ENCODE results near the gene ADARB2.
"Not testable (repeated sequence)": the region's sequence is repeated elsewhere in the genome, so short reads cannot be mapped to it uniquely, and the experiment has no call there.

ADARB2 gene

GRCh38 chr10:1327759-1328158 lies 409.6 kb downstream of the ADARB2 start:
- no peak for DNase-seq

DNA sequence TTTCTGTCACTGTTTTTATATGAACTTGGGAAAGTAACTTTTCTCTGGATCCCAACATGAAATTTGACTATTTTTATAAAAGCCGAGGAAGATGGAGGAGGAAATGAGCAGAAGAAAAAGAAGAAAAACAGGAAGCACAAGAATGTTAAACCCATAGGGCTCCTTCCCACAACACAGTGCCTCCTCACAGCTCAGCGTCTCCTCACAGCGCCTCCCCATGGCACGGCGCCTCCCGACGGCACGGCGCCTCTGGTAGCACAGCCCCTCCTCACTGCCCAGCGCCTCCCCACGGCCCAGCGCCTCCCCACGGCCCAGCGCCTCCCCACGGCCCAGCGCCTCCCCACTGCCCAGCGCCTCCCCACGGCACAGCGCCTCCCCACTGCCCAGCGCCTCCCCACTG lies 410.8 kb downstream of the ADARB2 start:
- not testable (repeated sequence) for DNase-seq

- DNase-seq = no peak
Observed at GRCh38 chr10:1324903-1325302, 412.4 kb downstream of the ADARB2 start.

DNA sequence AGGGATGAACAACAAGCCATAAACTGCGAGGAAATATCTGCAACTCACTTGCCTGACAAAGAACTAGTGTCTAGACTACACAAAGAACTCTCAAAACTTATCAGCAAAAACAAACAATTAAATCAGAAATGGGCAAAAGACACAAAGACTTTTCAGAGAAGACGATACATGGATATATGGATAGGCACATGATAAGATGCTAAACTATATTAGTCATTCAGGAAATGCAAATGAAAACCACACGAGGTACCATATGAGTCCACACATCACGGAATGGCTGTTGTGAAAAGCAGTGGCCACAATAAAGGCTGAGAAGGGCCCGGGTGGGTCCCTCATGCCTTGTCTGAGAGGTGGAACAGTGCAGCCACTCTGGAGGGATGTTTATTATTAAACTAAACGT lies 413.4 kb downstream of the ADARB2 start:
- DNase-seq = no peak

- no peak for DNase-seq
Observed at GRCh38 chr10:1320739-1321320, 416.5 kb downstream of the ADARB2 start.

- no peak for DNase-seq
Observed at GRCh38 chr10:1316809-1317143, 420.5 kb downstream of the ADARB2 start.

- DNase-seq = no peak
Observed at GRCh38 chr10:1316121-1316808, 421.1 kb downstream of the ADARB2 start.

DNA sequence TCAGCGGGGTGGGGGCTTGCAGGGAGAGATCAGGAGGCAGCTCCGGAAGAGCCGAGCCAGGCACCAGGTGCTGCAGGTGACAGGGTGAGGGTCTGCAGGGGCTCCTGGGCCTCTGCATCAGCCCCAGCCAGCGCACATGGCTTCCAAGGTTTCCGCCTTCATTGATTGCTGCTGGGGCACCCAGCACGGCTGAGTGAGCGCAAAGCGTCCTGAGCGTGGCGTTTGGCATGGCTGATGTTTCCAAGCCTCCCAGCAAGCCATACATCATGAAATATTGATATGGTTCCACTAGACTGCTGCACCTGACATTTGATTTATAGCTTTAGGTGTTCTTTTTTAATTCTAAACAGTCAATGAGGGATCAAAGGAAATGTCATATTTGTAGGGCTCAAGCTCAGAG lies 422.1 kb downstream of the ADARB2 start:
- no peak for DNase-seq

GRCh38 chr10:1311726-1312125 lies 425.6 kb downstream of the ADARB2 start:
- no peak for DNase-seq

- DNase-seq = no peak
Observed at GRCh38 chr10:1310271-1310789, 427.0 kb downstream of the ADARB2 start.

- no peak for DNase-seq
Observed at GRCh38 chr10:1309617-1310270, 427.6 kb downstream of the ADARB2 start.

DNA sequence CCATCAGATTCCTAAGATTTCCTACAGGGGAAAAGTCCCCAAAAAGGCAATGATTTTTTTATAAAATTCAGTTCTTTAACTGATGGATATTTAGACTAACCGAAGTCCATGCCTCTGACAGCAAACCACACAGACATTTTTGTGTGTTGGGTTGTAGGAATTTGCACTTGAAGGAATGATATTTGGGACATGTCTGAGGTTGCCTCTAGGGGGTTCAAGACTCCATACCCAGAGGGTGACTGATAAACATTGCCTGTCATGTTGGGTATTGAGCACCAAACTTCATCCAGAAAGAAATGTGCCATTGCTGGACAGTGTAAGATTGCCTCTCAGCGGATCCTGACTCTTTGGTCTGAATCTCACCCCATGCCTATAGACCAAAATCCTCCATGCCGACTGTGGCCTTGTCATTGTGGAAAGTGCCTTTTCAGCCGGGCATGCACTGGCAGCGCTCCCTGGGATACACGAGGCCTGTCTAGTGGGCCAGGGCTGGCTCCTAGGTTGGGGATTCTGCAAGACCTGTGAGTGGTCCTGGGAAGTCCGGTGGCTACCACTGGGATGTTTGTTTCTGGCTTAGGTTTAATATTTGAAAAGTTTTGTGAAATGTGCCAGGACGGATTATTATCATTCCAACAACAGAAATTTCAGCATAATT lies 428.2 kb downstream of the ADARB2 start:
- no peak for DNase-seq

DNA sequence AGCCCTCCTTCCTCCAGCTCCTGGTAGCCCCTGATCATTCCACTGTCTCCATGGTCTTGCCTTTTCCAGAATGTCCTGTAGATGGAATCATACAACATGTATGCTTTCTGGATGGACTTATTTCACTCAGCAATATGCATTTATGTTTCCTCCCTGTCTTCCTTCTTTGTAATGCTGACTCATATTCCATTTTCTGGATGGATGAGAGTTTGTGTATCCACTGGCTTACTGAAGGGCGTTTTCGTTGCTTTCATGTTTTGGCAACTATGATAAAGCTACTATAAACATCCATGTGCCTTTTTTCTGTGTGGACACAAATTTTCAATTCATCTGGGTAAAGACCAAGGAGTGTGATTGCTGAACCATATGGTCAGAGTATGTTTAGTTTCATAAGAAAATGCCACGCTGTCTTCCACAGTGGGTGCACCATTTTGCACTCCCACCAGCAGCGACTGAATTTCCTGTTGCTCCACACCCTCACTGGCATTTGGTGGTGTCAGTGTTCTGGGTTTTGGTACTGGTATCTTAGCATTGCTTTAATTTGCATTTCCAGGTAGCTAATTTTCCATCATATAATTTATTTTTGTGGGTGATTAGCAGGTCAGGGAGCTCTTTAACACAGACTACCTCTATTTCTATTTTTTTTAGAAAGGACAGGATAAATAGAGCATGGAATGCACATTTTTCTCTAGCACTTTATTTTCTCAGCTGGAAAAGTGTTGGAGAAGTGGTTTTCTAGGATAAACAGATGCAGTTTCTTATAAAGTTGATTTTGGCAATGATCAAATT lies 429.0 kb downstream of the ADARB2 start:
- DNase-seq = no peak

- no peak for DNase-seq
Observed at GRCh38 chr10:1301143-1301542, 436.2 kb downstream of the ADARB2 start.

GRCh38 chr10:1300218-1300617 lies 437.1 kb downstream of the ADARB2 start:
- DNase-seq = no peak

- no peak for DNase-seq
Observed at GRCh38 chr10:1299041-1299726, 438.1 kb downstream of the ADARB2 start.

DNA sequence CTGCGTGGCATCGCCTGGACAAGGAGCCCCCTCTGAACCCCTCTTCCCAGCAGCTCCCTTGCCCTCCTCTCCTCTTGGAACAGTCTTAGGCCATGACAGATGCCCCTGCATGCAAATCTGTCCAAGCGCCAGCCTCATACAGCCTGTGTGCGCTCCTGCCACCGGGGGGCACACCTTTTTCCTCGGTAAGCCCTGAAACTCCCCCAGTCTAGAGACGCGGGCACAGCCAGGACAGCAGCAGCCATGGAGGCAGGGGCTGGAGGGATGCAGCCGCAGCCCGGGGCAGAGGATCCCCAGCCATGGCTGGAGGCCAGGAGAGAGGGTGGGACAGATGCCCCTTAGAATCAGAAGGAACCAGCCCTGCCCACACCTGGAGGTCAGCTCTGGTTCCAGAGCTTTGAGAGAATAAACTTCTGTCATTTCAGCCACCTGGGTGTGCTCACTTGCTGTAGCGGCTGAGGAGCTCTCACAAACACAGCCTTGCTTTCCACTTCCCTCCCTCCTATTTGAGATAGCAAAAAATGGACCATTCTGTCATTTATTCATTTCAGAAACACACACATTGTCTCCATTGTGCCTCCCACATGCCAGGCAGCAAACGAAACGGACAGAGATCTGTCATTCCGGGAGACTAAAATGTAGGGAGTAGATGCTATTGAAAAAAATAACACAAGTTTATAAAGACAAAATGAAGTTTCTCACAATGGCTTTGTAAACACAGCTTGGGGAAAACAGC lies 439.6 kb downstream of the ADARB2 start:
- DNase-seq = no peak

- DNase-seq = no peak
Observed at GRCh38 chr10:1295756-1296480, 441.4 kb downstream of the ADARB2 start.

GRCh38 chr10:1294748-1295147 lies 442.6 kb downstream of the ADARB2 start:
- DNase-seq = no peak

DNA sequence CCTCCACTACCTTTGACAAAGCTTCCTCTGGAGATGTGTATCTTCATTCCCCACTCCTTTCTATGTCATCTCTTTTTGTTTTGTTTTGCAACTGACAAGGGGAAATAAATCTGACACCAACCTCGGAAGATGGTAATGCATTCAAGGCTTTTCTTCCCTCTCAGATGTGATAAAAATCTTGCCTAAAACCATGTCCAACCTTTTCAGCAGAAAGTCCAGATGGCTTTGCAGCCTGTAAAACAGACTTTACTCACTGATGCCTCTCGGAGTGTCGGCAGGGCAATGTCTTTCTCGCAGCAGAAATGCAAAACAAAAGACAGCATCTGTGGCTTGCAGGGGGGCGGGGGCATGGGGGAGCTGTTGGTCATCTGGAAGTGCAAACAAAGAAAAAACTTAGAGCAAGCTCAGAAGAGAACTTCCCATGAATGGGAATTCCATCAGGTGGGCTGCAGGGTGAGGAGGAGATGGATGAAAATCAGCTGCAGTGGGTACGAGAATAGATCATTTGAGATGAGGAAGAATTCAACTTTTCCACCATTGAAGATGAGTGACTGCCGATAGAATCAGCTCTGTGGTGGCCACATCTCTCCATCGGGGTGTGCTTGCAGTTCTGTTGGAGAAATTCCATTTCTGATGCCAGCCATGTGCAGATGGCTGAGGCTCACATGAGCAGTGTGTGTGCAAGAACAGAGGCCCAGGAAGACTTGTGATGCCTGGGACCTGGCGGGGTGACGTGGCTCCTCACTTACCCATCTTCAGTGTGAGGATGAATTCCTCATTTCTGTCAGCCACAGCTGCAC lies 443.5 kb downstream of the ADARB2 start:
- DNase-seq = no peak
